GM10248 (cell line): ENCODE results near the gene USP24.

Experiments used
- CTCF ChIA-PET: fragments of 300-600 bp; sonication (Branson Sonifier 250); formaldehyde crosslinking; extraction: SDS; loops from one replicate; lab custom pipeline; 2021; ENCODE audit warnings: antibody characterized with exemption; lab: Yijun Ruan, JAX
- POLR2A ChIA-PET: fragments of 350-650 bp; sonication (Branson Sonifier 250); formaldehyde crosslinking; extraction: SDS; loops from one replicate; lab custom pipeline; 2020; ENCODE audit warnings: antibody characterized with exemption; lab: Yijun Ruan, JAX
- DNase-seq: peaks from one replicate; pipeline ENCODE4 v3.0.0; 2012; ENCODE audit errors: extremely low spot score
- TF ChIP-seq, protein P1 (sequence below): IDR thresholded peaks from 2 replicates; pipeline ENCODE4 v1.5.1; 2012; ENCODE audit warnings: mild to moderate bottlenecking, low read depth; ENCODE audit errors: extremely low read depth, missing control alignments, control extremely low read depth

Gene USP24

DNA sequence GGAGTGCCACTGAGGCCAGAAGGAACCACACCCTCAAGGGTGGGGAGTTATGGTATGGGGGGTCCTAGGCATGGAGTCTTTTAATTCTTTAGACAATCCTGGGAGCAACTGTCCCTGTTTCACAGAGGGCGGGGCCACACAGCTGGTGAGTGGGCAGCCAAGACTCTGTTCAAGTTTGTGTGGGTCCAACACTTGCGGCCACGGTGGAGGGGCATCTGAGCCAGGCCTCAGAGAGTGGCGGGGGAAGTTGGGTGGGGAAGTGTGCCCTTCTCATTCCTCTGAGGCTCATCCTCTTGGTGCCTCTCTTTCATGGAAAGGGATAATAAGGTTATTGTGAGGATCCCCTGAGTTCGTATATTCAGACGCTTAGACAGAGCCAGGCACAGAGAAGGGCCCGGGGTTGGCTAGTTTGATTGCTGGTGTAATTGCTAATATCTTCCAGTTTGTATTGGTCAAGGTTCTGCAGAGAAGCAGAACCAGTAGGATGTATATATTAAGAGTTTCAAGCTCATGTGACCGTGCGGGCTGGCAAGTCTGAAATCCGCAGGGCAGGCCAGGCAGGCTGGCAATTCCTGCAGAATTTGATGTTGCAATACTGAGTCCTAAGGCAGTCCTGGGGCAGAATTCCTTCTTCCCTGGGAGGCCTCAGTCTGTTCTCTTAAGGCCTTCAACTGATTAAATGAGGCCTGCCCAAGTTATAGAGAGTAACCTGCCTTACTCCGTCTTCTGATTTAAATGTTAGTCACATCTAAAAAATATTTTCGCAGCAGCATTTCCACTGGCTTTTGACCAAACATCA lies 159.9 kb downstream of the USP24 start:
- no peak for DNase-seq
- TF ChIP-seq, protein P1, sequence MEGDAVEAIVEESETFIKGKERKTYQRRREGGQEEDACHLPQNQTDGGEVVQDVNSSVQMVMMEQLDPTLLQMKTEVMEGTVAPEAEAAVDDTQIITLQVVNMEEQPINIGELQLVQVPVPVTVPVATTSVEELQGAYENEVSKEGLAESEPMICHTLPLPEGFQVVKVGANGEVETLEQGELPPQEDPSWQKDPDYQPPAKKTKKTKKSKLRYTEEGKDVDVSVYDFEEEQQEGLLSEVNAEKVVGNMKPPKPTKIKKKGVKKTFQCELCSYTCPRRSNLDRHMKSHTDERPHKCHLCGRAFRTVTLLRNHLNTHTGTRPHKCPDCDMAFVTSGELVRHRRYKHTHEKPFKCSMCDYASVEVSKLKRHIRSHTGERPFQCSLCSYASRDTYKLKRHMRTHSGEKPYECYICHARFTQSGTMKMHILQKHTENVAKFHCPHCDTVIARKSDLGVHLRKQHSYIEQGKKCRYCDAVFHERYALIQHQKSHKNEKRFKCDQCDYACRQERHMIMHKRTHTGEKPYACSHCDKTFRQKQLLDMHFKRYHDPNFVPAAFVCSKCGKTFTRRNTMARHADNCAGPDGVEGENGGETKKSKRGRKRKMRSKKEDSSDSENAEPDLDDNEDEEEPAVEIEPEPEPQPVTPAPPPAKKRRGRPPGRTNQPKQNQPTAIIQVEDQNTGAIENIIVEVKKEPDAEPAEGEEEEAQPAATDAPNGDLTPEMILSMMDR: no peak
- ChIA-PET POLR2A (no interaction called here), CTCF (no interaction called here)

DNA sequence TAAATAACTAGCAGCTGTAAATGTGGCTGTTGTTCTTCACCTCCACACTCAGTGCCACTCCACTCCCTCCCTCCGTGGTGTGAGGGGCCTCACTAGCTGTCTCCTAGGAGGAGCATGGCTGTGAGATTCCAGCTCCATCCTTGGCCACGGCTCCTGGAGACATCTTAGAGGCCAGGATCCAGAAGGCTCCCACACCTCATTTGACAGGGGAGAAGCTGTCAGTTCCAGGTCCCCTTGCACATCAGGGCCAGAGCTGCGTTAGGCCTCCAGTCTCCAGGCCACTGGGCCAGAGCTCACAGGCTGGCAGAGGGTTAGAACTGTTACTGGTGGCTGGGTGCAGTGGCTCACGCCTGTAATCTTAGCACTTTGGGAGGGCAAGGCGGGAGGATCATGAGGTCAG lies 160.8 kb downstream of the USP24 start:
- DNase-seq: no peak
- POLR2A ChIA-PET: no interaction called here
- TF ChIP-seq, protein P1: no peak
- CTCF ChIA-PET: no interaction called here

DNA sequence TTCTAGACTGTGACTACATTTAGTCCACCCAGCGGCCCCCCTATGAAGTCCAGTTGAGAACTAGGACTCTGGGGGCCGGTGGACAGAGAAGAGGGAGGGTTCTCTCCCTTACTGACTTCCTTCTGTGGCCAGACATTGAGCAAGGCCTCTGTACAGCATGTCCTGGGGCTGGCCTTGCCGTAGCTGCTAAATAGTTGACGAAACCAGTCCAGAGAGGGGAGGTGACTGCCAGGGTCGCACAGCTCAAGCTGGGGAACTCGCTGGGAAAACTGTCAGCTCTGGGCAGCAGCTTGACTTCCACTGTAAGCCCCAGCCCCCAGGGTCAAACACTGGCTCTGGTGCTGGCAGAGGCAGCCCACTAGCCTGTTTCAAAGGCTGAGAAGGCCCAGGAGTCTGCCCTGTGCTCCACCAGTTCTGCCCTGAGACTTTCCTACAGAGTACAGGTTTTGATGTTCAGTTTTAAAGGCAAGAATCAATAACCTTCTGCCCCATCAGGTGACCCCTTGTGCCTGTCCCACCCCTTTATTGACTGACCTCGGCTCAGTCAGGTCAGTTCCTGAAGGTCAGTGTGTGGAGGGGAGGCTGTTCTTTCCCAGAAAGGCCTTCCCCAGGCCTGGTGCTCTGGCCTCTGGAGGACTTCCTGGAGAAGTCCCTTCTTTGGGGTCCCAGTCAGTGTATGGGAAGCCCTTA lies 161.8 kb downstream of the USP24 start:
- ChIA-PET CTCF (no interaction called here), POLR2A (no interaction called here)
- no peak for DNase-seq
- TF ChIP-seq, protein P1: no peak

DNA sequence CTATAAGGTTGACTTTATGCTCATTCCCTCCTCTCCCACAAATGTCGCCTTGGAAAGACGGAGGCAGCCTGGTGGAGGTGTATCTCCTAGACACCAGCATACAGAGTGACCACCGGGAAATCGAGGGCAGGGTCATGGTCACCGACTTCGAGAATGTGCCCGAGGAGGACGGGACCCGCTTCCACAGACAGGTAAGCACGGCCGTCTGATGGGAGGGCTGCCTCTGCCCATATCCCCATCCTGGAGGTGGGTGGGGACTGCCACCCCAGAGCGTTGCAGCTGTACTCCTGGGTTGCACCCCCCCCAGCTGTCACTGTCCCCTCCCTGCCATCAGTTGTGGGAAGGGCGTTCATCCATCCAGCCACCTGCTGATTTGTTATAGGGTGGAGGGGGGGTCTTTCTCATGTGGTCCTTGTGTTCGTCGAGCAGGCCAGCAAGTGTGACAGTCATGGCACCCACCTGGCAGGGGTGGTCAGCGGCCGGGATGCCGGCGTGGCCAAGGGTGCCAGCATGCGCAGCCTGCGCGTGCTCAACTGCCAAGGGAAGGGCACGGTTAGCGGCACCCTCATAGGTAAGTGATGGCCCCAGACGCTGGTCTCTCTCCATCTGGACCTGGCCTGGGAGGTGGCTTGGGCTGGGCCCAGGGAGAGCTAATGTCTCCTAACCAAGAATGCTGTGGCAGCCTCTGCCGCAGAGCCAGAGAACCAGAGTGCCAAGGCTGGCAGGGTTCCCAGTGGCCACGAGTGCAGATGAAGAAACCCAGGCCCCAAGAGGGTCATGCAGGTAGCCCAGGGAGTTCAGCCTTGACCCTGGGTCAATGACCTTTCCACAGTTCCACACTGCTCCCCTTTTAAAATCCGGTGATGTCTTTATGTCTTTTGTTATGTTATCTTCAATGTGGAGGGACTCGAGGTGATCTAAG lies 162.7 kb downstream of the USP24 start:
- no peak for DNase-seq
- POLR2A ChIA-PET: no interaction called here
- TF ChIP-seq, protein P1: no peak
- CTCF ChIA-PET: no interaction called here

DNA sequence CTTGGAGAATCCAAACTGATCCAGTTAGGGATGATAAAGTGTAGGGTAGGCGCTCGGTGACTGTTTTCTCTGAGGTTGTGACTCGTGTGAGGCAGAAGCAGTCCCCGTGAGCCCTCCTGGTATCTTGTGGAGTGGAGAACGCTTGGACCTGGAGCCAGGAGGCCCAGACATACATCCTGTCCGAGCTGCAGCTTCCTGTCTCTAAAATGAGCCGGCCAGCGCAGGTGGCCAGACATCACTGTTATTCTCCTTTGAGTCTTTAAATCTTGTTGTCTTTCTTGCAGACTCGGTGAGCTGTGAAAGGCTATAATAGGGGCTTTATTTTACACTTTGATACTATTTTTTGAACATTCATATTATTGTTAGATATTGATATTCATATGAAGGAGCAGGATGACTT lies 163.5 kb downstream of the USP24 start:
- DNase-seq: no peak
- CTCF ChIA-PET: interaction anchor here (0.9 kb wide), 1 partner anchor 29 kb away, joined by 3 read pairs; no protein-coding TSS in a partner anchor
- POLR2A ChIA-PET: no interaction called here
- TF ChIP-seq, protein P1: no peak

DNA sequence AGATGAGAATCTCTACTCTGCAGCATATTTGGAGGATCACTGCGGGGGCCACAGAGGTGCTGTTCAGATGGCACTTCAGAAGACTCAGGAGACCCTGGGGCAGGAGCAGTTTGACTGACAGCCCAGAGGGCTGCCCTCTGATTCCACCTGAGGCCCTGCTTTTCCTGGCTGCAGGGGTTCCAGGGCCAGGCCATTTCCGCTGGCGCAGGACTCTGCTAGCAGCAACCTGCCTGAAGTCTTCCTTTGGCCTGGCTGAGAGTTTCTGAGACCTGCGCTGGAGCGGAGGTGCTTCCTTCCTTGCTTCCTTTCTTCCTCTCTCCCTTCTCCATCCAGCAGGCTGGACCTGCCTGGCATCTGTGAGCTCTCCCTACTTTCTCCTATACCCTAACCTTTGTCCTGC lies 164.0 kb downstream of the USP24 start:
- TF ChIP-seq, protein P1: no peak
- CTCF ChIA-PET: interaction anchor here (0.9 kb wide), 1 partner anchor 29 kb away, joined by 3 read pairs; no protein-coding TSS in a partner anchor

More for the DNA sequence above, 164.0 kb downstream of the USP24 start:
- POLR2A ChIA-PET: no interaction called here
- no peak for DNase-seq
